WTC11 (cell line): ENCODE measurements around the gene C19orf25. TPM values are rescaled to one million over a fixed set of nuclear protein-coding genes. Genes with fewer than 3 reads are reported as not detected.

ENCODE experiments used
- ATAC-seq: fragments of 200-7000 bp; cut with Tn5 transposase; 2 replicates; pipeline ENCODE4 v1.10.0; 2021; ENCODE audit warnings: mild to moderate bottlenecking, moderate library complexity
- CTCF ChIA-PET: fragments of 300-600 bp; sonication (Branson Sonifier 250); formaldehyde crosslinking; loops from one replicate; lab custom pipeline; 2021; ENCODE audit warnings: antibody characterized with exemption; lab: Charles Lee
- POLR2A ChIA-PET: fragments of 350-600 bp; sonication (Branson Sonifier 250); formaldehyde crosslinking; loops from one replicate; lab custom pipeline; 2021; ENCODE audit warnings: antibody characterized with exemption; lab: Charles Lee
- DNase-seq: peaks from one replicate; pipeline ENCODE4 v3.0.0; 2021; ENCODE audit warnings: low spot score
- H3K27ac Mint-ChIP-seq: 2 replicates; pipeline ENCODE4 v1.8.0; 2021; ENCODE audit warnings: mixed read lengths
- H3K27me3 Mint-ChIP-seq: 2 replicates; pipeline ENCODE4 v1.8.0; 2021; ENCODE audit warnings: low read depth, mild to moderate bottlenecking, moderate library complexity, mixed read lengths
- H3K36me3 Mint-ChIP-seq: 2 replicates; pipeline ENCODE4 v1.8.0; 2021; ENCODE audit warnings: mixed read lengths
- H3K4me1 Mint-ChIP-seq: 2 replicates; pipeline ENCODE4 v1.8.0; 2022; ENCODE audit warnings: mixed read lengths
- H3K4me3 Mint-ChIP-seq: 2 replicates; pipeline ENCODE4 v1.8.0; 2021; ENCODE audit warnings: mild to moderate bottlenecking, moderate library complexity, mixed read lengths
- H3K9me3 Mint-ChIP-seq: 2 replicates; pipeline ENCODE4 v1.8.0; 2021; ENCODE audit warnings: mixed read lengths
- ARID4B ChIP-seq: sonication (generic); formaldehyde crosslinking; IDR thresholded peaks from 2 replicates; pipeline ENCODE4 v1.8.0; 2023; ENCODE audit warnings: missing genetic modification reagents, mild to moderate bottlenecking, borderline replicate concordance
- ATF2 ChIP-seq: sonication (generic); formaldehyde crosslinking; IDR thresholded peaks from 2 replicates; pipeline ENCODE4 v1.8.1; 2022; ENCODE audit warnings: low read depth, missing genetic modification reagents, borderline replicate concordance
- E2F1 ChIP-seq: sonication (generic); formaldehyde crosslinking; IDR thresholded peaks from 2 replicates; pipeline ENCODE4 v1.8.0; 2022; ENCODE audit warnings: mild to moderate bottlenecking, missing genetic modification reagents
- E2F4 ChIP-seq: sonication (generic); formaldehyde crosslinking; IDR thresholded peaks from 2 replicates; pipeline ENCODE4 v1.8.1; 2022; ENCODE audit warnings: low read depth, mild to moderate bottlenecking, moderate library complexity, missing genetic modification reagents, borderline replicate concordance
- ERG ChIP-seq: fragments of 250-450 bp; sonication (Bioruptor Pico); IDR thresholded peaks from 2 replicates; pipeline ENCODE4 v1.8.0; 2021; ENCODE audit warnings: mild to moderate bottlenecking
- ETV6 ChIP-seq: sonication (generic); formaldehyde crosslinking; IDR thresholded peaks from 2 replicates; pipeline ENCODE4 v1.8.1; 2022; ENCODE audit warnings: mild to moderate bottlenecking, missing genetic modification reagents
- FOXJ3 ChIP-seq: sonication (generic); formaldehyde crosslinking; IDR thresholded peaks from 2 replicates; pipeline ENCODE4 v1.9.0; 2021; ENCODE audit warnings: missing genetic modification reagents, mild to moderate bottlenecking, borderline replicate concordance
- FOXP4 ChIP-seq: sonication (generic); formaldehyde crosslinking; IDR thresholded peaks from 2 replicates; pipeline ENCODE4 v1.8.0; 2022; ENCODE audit warnings: mild to moderate bottlenecking, missing genetic modification reagents
- GABPB1 ChIP-seq: sonication (generic); formaldehyde crosslinking; IDR thresholded peaks from 2 replicates; pipeline ENCODE4 v1.8.1; 2023; ENCODE audit warnings: mild to moderate bottlenecking, missing genetic modification reagents
- JAZF1 ChIP-seq: fragments of 250-450 bp; sonication (Bioruptor Pico); IDR thresholded peaks from 2 replicates; pipeline ENCODE4 v1.9.0; 2021; ENCODE audit warnings: moderate library complexity, mild to moderate bottlenecking, inconsistent platforms
- NR2C2 ChIP-seq: sonication (generic); formaldehyde crosslinking; IDR thresholded peaks from 2 replicates; pipeline ENCODE4 v1.8.0; 2022; ENCODE audit warnings: mild to moderate bottlenecking, missing genetic modification reagents
- OVOL2 ChIP-seq: fragments of 250-450 bp; sonication (Bioruptor Pico); IDR thresholded peaks from 2 replicates; pipeline ENCODE4 v1.9.0; 2021; ENCODE audit warnings: mild to moderate bottlenecking, borderline replicate concordance
- SMAD4 ChIP-seq: sonication (generic); formaldehyde crosslinking; IDR thresholded peaks from 2 replicates; pipeline ENCODE4 v1.8.0; 2022; ENCODE audit warnings: mild to moderate bottlenecking, missing genetic modification reagents
- SOX15 ChIP-seq: fragments of 250-450 bp; sonication (Bioruptor Pico); IDR thresholded peaks from 2 replicates; pipeline ENCODE4 v1.9.0; 2021; ENCODE audit warnings: mild to moderate bottlenecking
- ZNF121 ChIP-seq: sonication (generic); formaldehyde crosslinking; IDR thresholded peaks from 2 replicates; pipeline ENCODE4 v1.8.0; 2023; ENCODE audit warnings: missing genetic modification reagents
- ZNF396 ChIP-seq: fragments of 250-450 bp; sonication (Bioruptor Pico); IDR thresholded peaks from 2 replicates; pipeline ENCODE4 v1.8.0; 2021; ENCODE audit warnings: mild to moderate bottlenecking, moderate library complexity, borderline replicate concordance
- ZNF416 ChIP-seq: fragments of 250-450 bp; sonication (Bioruptor Pico); IDR thresholded peaks from 2 replicates; pipeline ENCODE4 v1.9.0; 2021; ENCODE audit warnings: mild to moderate bottlenecking, inconsistent platforms
- total RNA-seq: library from RNA; stranded (reverse); gene quantifications from 3 replicates; pipeline ENCODE4 v1.2.3, GENCODE V29; 2021

Gene C19orf25
- total RNA-seq, 1 experiment from 2014 or later: 65.7 TPM

- peaks cover 48% of the 10 kb centered on the region for H3K36me3 Mint-ChIP-seq
- CTCF ChIA-PET: interaction anchor here (1.1 kb wide), 1 partner anchor 182 kb away, joined by 3 read pairs; no protein-coding TSS in a partner anchor
Observed at GRCh38 chr19:1426736-1427135, 52.3 kb downstream of the C19orf25 start.

GRCh38 chr19:1425902-1426301 lies 53.1 kb downstream of the C19orf25 start:
- H3K9me3 Mint-ChIP-seq: no peaks in the 10 kb centered on the region
- DNase-seq (no peak), ATAC-seq (no peak)
- H3K27me3 Mint-ChIP-seq: no peaks in the 10 kb centered on the region
- CTCF ChIA-PET: no interaction called here
- POLR2A ChIA-PET: no interaction called here
- peaks cover 47% of the 10 kb centered on the region for H3K36me3 Mint-ChIP-seq
- H3K4me1 Mint-ChIP-seq: peaks cover 8% of the 10 kb centered on the region
- 0 out of 2 replicates have a peak overlapping the region, but pooled peaks have one; percentile 32 for H3K27ac Mint-ChIP-seq
- H3K4me3 Mint-ChIP-seq: no peak overlapping the region
- TF ChIP-seq ERG (no peak), ZNF396 (CRISPR knock-in tag) (no peak), SMAD4 (CRISPR knock-in tag) (no peak), E2F4 (CRISPR knock-in tag) (no peak), FOXP4 (CRISPR knock-in tag) (no peak), ZNF121 (CRISPR knock-in tag) (no peak), JAZF1 (CRISPR knock-in tag) (no peak)

More at GRCh38 chr19:1426736-1427135, 52.3 kb downstream of the C19orf25 start:
- no peak for ATAC-seq
- H3K4me3 Mint-ChIP-seq: no peak overlapping the region
- H3K4me1 Mint-ChIP-seq: peaks cover 8% of the 10 kb centered on the region
- POLR2A ChIA-PET: no interaction called here
- H3K9me3 Mint-ChIP-seq: no peaks in the 10 kb centered on the region
- H3K27ac Mint-ChIP-seq: no peak overlapping the region
- H3K27me3 Mint-ChIP-seq: no peaks in the 10 kb centered on the region
- TF ChIP-seq ETV6 (CRISPR knock-in tag): no peak
- TF ChIP-seq SOX15: no peak
- TF ChIP-seq OVOL2 (CRISPR knock-in tag): no peak
- no peak for TF ChIP-seq GABPB1 (CRISPR knock-in tag)
- TF ChIP-seq ZNF416 (CRISPR knock-in tag): no peak
- TF ChIP-seq ARID4B (CRISPR knock-in tag): no peak
- no peak for TF ChIP-seq FOXJ3 (CRISPR knock-in tag)
- TF ChIP-seq ATF2 (CRISPR knock-in tag): no peak
- no peak for TF ChIP-seq NR2C2 (CRISPR knock-in tag)
- no peak for TF ChIP-seq E2F1
- TF ChIP-seq, all 79 proteins: peak for 0
- no peak for DNase-seq
